Right ventricle myocardium inferior (tissue), 1 donor: ENCODE results near the gene TAS2R19. TPM values are rescaled to one million over a fixed set of nuclear protein-coding genes. Genes with fewer than 3 reads are reported as not detected.
"Not testable (repeated sequence)": the region's sequence is repeated elsewhere in the genome, so short reads cannot be mapped to it uniquely, and the experiment has no call there.

Source experiments
- ATAC-seq: fragments of 200-7000 bp; cut with Tn5 transposase; one replicate; pipeline ENCODE4 v1.9.1; 2020; ENCODE audit warnings: mild to moderate bottlenecking, moderate library complexity
- DNase-seq: peaks from one replicate; pipeline ENCODE4 v3.0.0; 2021; ENCODE audit errors: missing footprints
- intact Hi-C: fragments of 100-400 bp; cut with DNase I; formaldehyde crosslinking; loops from one replicate; pipeline ENCODE4 v1.11.0; 2022
- long read RNA-seq: library from polyadenylated mRNA; unstranded; transcript quantifications from one replicate; pipeline ENCODE4 v2.0.0, GENCODE V29; 2021
- total RNA-seq: library from RNA; stranded (reverse); fragmentation: NEBNext Ultra II Directional; extraction: Animal tissue kit (Norgen Biotek cat#: 25700); gene quantifications from one replicate; pipeline ENCODE4 v1.2.1, GENCODE V29; 2021
- donor health status: DM: no; HTN: yes; CAD: no; lungs with severe emphysema.

TAS2R19 gene, protein sequence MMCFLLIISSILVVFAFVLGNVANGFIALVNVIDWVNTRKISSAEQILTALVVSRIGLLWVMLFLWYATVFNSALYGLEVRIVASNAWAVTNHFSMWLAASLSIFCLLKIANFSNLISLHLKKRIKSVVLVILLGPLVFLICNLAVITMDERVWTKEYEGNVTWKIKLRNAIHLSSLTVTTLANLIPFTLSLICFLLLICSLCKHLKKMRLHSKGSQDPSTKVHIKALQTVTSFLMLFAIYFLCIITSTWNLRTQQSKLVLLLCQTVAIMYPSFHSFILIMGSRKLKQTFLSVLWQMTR
- total RNA-seq = 0.49 TPM
- long read RNA-seq = 0 reads

- intact Hi-C loops = no loop called here
- DNase-seq = no peak
- no peak for ATAC-seq
Measured at GRCh38 chr12:11022520-11022919, at the start of gene TAS2R19. Gene TAS2R19 (minus strand): TSS chr12:11022620. CDS start chr12:11022571, 49 bp downstream.

DNA sequence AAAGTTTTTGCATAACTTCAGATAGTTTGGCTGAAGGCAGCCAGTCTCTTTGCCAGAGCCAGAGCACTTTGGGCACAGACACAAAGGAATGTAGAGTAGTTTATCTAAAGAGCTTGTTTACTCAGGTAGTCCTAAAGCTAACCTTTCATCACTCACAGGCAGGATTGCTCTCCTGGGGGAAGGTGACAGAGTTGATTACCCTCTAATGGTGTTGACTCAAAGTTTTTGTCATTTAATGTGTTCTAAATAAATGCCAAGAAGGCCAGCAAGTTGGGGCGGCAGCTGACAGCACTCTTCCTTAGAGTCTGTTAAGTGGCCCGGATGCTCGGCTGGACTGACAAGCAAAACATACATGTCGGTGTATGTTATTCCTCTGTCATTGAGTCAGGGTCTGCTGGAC lies 49.0 kb upstream of the TAS2R19 start:
- DNase-seq (no peak), ATAC-seq (no peak)
- intact Hi-C loops = no loop called here

GRCh38 chr12:11070999-11071398 lies 48.6 kb upstream of the TAS2R19 start:
- intact Hi-C loops = no loop called here
- ATAC-seq = no peak
- DNase-seq = no peak

DNA sequence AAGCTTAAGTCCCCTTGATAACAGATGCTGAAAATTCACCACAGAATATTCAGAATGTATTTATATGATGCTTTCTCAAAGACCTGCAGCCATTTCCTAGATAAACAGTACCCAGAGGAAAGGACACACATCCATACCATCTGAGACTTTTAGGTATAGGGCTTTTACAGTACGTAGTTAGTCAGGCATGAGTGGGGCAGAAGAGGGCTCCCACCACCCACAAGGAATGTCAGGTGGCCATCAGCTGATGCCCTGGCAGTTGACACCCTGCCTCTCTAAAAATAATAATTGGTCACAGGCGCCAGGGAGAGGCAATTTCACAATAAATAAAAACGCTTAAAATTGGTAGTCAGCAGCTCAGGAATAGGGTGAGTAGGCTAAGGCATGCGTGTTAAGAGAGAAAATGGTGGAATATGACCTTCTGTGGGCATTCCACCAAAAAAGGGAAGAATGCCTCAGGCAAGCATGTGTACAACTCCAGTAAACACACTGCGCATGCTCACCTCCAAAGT lies 47.5 kb upstream of the TAS2R19 start:
- ATAC-seq (no peak), DNase-seq (no peak)
- intact Hi-C loops = loop anchor here (2.0 kb wide), 1 partner anchor 55 kb away; no protein-coding TSS in a partner anchor

DNA sequence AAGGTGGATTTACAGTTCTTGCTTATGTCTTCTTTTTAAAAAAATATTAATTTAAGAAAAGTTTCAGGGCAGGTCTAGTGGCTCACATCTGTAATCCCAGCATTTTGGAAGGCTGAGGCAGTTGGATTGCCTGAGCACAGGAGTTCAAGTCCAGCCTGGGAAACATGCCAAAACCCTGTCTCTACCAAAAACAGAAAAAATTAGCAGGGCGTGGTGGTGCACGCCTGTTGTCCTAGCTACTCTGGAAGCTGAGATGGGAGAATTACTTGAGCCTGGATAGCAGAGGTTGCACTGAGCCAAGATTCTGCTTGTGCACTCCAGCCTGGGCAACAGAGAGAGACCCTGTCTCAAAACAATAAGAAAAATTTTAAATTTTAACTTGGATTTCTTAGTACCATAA lies 45.1 kb upstream of the TAS2R19 start:
- ATAC-seq = peak; percentile 69
- no peak for DNase-seq
- intact Hi-C loops = no loop called here

DNA sequence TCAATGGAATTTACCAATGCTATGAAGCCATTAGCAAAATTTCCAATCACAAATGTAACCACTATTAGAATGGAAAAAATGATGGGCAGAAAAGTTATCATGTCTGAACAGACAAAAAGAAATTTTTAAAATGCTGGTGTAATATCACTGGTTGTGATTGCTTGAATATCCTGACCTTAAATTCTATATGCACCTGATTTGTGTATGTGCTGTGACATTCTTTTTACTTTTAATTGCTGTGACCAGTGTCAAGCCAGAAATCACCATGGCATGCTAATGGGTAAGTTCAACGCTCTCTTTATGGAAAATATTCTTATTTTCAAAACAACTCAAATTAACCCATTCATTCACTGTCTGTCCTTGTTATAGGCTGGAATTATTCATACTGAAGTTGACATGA lies 39.8 kb upstream of the TAS2R19 start, which contains the start of gene TAS2R46:
TAS2R46 (minus strand) TSS at position 101 of the 400 bp plus-strand sequence; CDS start at position 101, 0 bp downstream.
- intact Hi-C loops, DNase-seq, ATAC-seq: not testable (repeated sequence)

DNA sequence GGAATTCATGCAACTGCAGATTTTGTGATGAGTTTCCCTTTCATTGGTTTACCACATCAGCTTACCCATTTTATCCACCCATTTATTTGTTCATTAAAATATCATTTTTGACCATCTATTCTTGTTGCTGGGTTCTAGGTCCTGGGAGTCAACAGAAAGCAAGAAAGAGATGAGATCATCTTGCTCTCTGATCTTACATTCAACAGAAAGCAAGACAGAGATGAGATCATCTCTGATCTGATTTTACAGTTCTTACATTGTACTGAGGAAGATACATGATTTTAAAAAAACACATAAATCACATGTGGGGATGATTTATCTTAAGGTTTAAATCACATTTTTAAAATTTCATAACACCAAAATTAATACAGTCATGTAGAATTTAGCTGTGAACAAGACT lies 37.4 kb upstream of the TAS2R19 start:
- ATAC-seq (no peak), DNase-seq (no peak)
- intact Hi-C loops = no loop called here

DNA sequence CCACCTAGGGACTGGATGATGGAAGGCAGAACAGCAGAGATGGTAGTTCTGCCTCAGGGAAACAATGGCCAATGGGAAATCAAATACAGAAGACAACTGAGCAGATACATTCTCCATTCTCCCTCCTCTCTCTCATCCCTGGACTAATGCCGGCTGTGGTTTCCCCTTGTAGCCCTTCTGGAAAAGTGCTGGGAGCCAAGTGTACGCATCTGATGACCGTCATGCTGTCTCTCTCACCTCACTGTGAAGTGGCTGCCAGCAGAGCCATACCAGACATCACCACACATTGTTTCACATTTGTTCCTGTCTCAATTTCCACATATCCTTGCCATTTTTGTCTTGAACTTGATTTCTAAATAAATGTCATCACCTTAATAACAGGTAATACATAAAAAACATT lies 36.6 kb upstream of the TAS2R19 start:
- ATAC-seq = peak; percentile 76
- intact Hi-C loops = no loop called here

GRCh38 chr12:11055306-11055705 lies 32.9 kb upstream of the TAS2R19 start:
- intact Hi-C loops = no loop called here
- DNase-seq (no peak), ATAC-seq (no peak)

More for the DNA sequence above, 36.6 kb upstream of the TAS2R19 start:
- DNase-seq = no peak

DNA sequence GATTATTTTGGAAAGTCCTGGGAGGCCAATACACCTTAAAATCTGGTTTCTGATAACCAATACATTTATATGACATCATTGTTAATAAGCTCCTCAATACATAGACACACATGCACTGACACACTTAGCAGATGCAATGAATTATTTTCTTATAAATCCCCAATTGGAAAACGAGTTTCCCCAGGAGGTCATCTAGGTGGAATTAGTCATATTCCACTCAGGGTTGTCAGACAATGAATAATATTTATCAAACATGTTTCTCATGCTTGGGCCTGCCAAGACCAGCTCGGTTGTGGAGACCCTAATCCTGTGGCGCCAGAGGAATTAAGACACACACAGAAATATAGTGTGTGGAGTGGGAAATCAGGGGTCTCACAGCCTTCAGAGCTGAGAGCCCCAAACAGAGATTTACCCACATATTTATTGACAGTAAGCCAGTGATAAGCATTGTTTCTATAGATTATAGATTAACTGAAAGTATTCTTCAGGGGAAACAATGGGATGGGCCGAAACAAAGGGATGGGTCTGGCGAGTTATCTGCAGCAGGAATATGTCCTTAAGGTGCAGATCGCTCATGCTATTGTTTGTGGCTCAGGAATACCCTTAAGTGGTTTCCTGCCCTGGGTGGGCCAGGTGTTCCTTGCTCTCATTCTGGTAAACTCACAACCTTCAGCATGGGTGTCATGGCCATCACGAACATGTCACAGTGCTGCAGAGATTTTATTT lies 27.5 kb upstream of the TAS2R19 start:
- ATAC-seq, intact Hi-C loops: not testable (repeated sequence)

DNA sequence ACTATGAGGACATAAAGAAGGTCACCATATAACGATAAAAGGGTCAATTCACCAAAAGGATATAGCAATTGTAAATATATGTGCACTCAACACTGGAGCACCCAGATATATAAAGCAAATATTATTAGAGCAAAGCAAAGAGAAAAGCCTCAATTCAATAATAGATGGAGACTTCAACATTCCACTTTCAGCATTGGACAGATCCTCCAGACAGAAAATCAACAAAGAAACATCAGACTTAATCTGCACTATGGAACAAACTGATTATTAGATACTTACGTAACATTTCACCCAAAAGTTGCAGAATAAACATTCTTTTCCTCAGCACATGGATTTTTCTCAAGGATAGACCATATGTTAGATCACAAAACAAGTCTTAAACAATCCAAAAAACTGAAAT lies 18.9 kb upstream of the TAS2R19 start:
- intact Hi-C loops, ATAC-seq, DNase-seq: not testable (repeated sequence)

More for the DNA sequence above, 27.5 kb upstream of the TAS2R19 start:
- DNase-seq = not testable (repeated sequence)

GRCh38 chr12:11040162-11040561 lies 17.7 kb upstream of the TAS2R19 start:
- intact Hi-C loops = no loop called here
- DNase-seq (no peak), ATAC-seq (no peak)

GRCh38 chr12:11039171-11039570 lies 16.8 kb upstream of the TAS2R19 start:
- DNase-seq (no peak), ATAC-seq (no peak)
- intact Hi-C loops = no loop called here

GRCh38 chr12:11033959-11034358 lies 11.5 kb upstream of the TAS2R19 start:
- DNase-seq, ATAC-seq, intact Hi-C loops: not testable (repeated sequence)

GRCh38 chr12:11031307-11031706 lies 8.9 kb upstream of the TAS2R19 start, which contains the start of gene TAS2R31:
Gene TAS2R31 (minus strand): TSS chr12:11031407. CDS start chr12:11031335, 72 bp downstream.
- ATAC-seq (no peak), DNase-seq (no peak)
- intact Hi-C loops = no loop called here

- DNase-seq (no peak), ATAC-seq (no peak)
- intact Hi-C loops = no loop called here
Measured at GRCh38 chr12:11026118-11026517, 3.7 kb upstream of the TAS2R19 start.

- ATAC-seq = no peak
- intact Hi-C loops = no loop called here
- DNase-seq = no peak
Measured at GRCh38 chr12:11023387-11023786, 967 bp upstream of the TAS2R19 start.

DNA sequence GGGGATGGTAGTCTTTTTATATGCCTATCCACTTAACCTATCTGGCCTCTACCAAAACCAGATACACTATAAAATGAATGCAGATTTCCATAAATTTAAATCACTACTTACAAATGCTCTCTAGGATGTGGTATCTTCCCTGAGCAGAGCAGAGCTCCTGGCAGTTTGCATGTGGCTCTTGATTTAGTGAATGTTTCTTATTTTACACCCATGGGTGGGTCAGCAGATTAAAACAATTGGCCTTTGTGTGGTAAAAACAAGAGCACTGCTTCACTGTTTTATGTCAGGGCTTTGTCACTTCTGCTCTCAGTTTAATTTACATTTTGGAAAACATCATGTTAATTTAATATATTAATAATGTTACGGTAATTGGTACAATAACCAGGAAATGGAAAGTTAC lies 5.5 kb downstream of the TAS2R19 start:
- no peak for ATAC-seq
- intact Hi-C loops = no loop called here
- DNase-seq = no peak

DNA sequence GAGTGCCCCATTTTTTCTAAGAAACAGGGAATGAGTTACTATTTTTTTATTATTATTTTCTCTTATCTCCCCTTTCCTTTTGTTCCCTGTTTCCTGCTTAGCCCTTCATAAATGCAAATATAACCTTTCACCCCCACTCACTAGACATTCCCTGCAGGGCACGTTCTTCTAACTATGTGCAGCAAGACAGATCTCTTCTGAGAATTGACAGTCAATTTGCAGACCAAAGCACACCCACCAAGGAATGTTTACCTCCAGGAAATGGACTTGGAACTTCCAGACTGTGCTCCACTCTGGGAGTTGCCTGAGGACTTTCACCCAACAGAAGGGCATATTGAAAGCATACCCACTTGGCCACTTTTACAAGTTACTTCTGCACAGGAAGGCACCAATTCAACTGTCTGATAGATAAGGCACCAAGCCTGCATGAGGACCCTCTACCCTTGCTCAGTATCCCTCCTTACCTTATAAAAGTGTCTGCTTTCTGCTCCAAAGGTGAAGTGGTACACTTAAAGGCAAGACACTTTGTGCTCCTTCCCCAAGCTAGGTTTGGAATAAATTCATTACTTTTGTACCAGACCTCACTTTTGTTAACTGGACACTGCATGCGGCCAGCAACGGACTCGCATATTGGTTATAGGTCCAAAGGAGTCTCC lies 6.5 kb downstream of the TAS2R19 start:
- intact Hi-C loops = loop anchor here (2.0 kb wide), 1 partner anchor 53 kb away; no protein-coding TSS in a partner anchor
- peak; percentile 16 for ATAC-seq

More for the DNA sequence above, 6.5 kb downstream of the TAS2R19 start:
- no peak for DNase-seq
